Body of pancreas (tissue), 4 donors: Measurements from ENCODE around the gene BACH2.

Experiments
- CTCF ChIP-seq, 7 experiments: fragments of 450-650 bp in 4 of 7; fragments of 200-600 bp in 3 of 7; sonication (generic) in 3 of 7; IDR thresholded peaks; one replicate each; pipeline ENCODE4 v1.5.1; 2016 to 2019; ENCODE audit warnings: antibody characterized with exemption in 7 of 7
- POLR2A ChIP-seq, 3 donors: fragments of 450-650 bp; IDR thresholded peaks; one replicate each; pipeline ENCODE4 v1.6.1; 2016; ENCODE audit warnings: antibody characterized with exemption in 3 of 3, mild to moderate bottlenecking in 2 of 3

- TF ChIP-seq CTCF (IDR thresholded peaks at IDR 0.05) (no peak), POLR2A (IDR thresholded peaks at IDR 0.05) (no peak)
These were observed 291.4 kb downstream of the BACH2 start for GRCh38 chr6:90005048-90005827.
